Panc1 (cell line): ENCODE data around the gene DNPH1.

Source experiments
- CTCF ChIP-seq: fragments of 450-650 bp; IDR thresholded peaks from 2 replicates; pipeline ENCODE4 v1.5.1; 2017; ENCODE audit warnings: mild to moderate bottlenecking
- POLR2AphosphoS5 ChIP-seq: IDR thresholded peaks from 2 replicates; pipeline ENCODE4 v1.6.1; 2012; ENCODE audit warnings: mild to moderate bottlenecking, low read depth, low read length, moderate library complexity
- REST ChIP-seq, 2 experiments: IDR thresholded peaks; 2 replicates each; pipeline ENCODE4 v1.6.1; 2011 to 2012; ENCODE audit warnings: low read depth in 2 of 2, control low read depth in 1 of 2, low read length in 1 of 2, mild to moderate bottlenecking in 1 of 2, moderate library complexity in 1 of 2; ENCODE audit not compliant: insufficient read depth in 1 of 2
- SIN3A ChIP-seq: IDR thresholded peaks from 2 replicates; pipeline ENCODE4 v1.6.1; 2012; ENCODE audit warnings: low read depth, mild to moderate bottlenecking, low read length, moderate library complexity, borderline replicate concordance; ENCODE audit not compliant: insufficient read depth
- TCF7L2 ChIP-seq: IDR thresholded peaks from 2 replicates; pipeline ENCODE4 v1.6.1; 2011; ENCODE audit warnings: mild to moderate bottlenecking, low read depth, low read length, inconsistent platforms

DNA sequence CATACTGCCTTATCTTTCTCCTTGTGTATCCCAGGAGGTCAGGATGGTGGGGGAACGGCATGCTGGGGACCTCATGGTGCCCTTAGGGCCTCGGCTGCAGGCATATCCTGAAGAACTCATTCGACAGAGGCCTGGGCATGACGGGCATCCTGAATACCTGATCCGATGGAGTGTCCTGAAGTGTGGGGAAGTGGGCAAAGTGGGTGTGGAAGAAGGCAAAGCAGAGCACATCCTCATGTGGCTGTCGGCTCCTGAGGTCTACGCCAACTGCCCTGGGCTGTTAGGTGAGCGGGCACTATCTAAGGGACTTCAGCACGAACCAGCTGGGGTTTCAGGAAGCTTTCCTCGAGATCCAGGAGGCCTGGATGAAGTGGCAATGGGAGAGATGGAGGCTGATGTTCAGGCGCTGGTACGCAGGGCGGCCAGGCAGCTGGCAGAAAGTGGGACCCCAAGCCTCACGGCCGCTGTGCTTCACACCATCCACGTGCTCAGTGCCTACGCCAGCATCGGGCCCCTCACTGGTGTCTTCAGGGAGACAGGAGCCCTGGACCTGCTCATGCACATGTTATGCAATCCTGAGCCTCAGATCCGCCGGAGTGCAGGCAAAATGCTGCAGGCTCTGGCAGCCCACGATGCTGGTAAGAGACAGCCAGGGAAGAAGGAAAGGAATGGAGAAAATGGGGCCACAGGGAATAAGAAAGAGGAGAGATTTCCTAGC lies 44.9 kb downstream of the DNPH1 start:
- TF ChIP-seq CTCF = no peak
- TF ChIP-seq POLR2AphosphoS5 = no peak
- no peak for TF ChIP-seq TCF7L2
- no peak for TF ChIP-seq REST (IDR thresholded peaks at IDR 0.05; ENCODE audit: insufficient read depth in 1 of 2, low read depth in 2 of 2, low read length in 1 of 2)
- TF ChIP-seq SIN3A = no peak
